HG02981 (cell line): ENCODE results near the gene SLC44A5.
"Not testable (repeated sequence)": the region's sequence is repeated elsewhere in the genome, so short reads cannot be mapped to it uniquely, and the experiment has no call there.

ENCODE experiments used
- ATAC-seq: cut with Tn5 transposase; IDR thresholded peaks from one replicate; pipeline ENCODE4 v1.9.1; 2021; ENCODE audit warnings: mild to moderate bottlenecking, moderate library complexity; ENCODE audit not compliant: unreplicated experiment

SLC44A5 gene

GRCh38 chr1:75611014-75611413, at the start of gene SLC44A5:
SLC44A5 (minus strand) TSS chr1:75611114; CDS start chr1:75541447, 69,667 bp downstream.
- no peak for ATAC-seq

- no peak for ATAC-seq
These were observed 45.0 kb upstream of the SLC44A5 start for GRCh38 chr1:75655931-75656330.

DNA sequence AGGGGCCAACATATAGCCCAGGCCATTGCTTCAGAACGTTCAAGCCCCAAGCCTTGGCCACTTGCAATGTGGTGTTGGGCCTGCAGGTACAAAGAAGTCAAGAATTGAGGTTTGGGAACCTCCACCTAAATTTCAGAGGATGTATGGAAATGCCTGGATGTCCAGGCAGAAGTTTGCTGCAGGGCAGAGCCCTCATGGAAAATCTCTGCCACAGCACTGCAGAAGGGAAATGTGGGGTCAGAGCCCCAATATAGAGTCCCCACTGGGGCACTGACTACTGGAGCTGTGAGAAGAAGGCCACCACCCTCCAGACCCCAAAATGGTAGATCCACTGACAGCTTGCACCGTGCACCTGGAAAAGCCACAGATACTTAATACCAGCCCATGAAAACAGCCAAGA, 36.3 kb upstream of the SLC44A5 start:
- not testable (repeated sequence) for ATAC-seq

GRCh38 chr1:75645153-75645552, 34.2 kb upstream of the SLC44A5 start:
- ATAC-seq = not testable (repeated sequence)

DNA sequence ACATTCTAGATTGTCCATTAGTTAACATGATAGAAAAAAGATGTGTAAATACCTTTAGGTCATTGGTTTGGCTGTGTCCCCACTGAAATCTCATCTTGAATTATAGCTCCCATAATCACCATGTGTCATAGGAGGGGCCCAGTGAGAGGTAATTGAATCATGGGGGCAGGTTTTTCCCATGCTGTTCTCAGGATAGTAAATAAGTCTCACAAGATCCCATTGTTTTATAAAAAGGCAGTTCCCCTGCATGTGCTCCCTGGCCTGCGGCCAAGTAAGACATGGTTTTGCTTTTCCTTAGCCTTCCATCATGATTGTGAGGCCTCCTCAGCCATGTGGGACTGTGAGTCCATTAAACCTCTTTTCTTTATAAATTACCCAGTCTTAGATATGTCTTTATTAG, 32.5 kb upstream of the SLC44A5 start:
- no peak for ATAC-seq

GRCh38 chr1:75641325-75641724, 30.4 kb upstream of the SLC44A5 start:
- ATAC-seq = no peak

DNA sequence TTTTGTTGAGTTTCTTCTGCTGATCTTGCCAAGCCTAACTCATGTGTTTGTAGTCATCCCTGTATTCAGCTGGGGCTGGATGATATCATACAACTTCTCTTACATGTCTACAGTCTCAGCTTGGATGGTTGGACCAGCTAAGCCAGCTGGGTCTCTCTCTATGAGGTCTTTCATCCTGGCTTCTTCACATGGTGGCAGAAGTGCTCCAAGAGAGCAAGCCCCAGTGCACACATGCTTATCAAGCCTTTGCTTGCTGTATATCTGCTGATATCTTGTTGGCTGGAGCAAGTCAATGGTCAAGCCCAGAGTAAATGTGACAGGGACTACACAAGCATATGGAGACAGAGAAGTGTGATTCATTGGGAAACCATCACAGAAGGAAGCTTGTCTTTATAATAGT, 29.2 kb upstream of the SLC44A5 start:
- no peak for ATAC-seq

- ATAC-seq = peak; percentile 78
These were observed 21.5 kb upstream of the SLC44A5 start for GRCh38 chr1:75632350-75632949.

GRCh38 chr1:75630998-75631397, 20.1 kb upstream of the SLC44A5 start:
- ATAC-seq = no peak

GRCh38 chr1:75630004-75630594, 19.2 kb upstream of the SLC44A5 start:
- no peak for ATAC-seq

DNA sequence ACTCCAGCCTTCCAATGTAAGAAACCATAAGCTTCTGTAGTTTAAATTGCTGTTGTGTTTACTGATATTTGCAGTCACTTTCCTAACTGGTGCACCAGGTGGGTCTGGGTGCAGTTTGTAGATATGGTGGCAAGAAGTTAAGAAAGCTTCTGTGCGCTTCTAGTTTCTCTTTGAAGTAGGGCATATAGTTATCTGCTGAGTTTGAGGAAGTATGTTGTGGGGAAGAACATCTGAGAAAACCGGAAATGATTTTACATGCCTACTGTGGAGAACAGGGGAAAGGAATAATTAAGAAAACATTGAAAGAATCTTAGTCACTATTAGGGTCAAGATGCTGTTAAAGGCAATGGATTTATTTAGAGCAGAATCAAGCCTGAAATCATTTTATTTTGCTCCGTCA, 14.9 kb upstream of the SLC44A5 start:
- ATAC-seq = no peak

- no peak for ATAC-seq
These were observed 7.5 kb upstream of the SLC44A5 start for GRCh38 chr1:75618382-75618781.

- no peak for ATAC-seq
These were observed 5.8 kb upstream of the SLC44A5 start for GRCh38 chr1:75616436-75617433.

DNA sequence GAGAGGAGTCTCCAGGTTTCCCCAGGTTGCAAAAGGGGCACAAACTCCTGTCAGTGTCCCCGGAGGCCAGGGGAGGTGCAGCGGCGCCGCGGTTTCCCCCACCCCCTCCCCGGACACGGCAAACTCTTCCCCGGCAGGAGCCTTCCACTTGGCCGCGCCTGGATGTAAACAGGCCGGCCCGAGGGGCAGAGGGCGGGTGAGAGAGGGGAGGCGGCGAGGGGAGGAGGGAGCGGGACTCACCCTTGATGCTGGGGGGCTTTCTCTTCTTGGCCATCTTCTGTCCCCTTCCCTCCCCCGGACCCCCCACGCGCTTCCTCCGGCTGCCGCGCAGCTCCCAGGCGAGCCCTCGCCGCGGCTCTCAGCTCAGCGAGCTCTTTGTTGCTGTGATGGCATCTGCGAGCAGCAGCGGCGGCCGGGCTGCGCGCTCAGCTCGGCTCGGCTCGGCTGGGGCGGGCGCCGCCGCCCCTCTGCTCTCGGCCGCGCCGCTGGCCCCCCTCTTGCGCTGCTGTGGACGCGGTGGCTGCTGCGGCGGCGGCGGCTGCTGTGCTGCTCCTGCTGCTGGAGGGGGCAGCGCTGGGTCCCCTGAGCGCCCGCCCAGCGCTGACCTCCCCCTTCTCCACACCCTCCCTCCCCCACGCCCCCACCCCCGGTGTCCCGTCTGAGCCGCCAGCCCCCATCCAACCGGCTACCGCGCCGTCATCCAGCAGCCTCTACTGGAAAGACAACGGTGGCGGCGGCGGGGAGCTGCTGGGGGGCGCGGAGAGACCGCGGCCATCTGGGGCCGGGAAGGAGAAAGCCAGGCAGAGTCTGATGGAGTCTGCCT, 4.9 kb upstream of the SLC44A5 start:
- ATAC-seq = peak; percentile 42

DNA sequence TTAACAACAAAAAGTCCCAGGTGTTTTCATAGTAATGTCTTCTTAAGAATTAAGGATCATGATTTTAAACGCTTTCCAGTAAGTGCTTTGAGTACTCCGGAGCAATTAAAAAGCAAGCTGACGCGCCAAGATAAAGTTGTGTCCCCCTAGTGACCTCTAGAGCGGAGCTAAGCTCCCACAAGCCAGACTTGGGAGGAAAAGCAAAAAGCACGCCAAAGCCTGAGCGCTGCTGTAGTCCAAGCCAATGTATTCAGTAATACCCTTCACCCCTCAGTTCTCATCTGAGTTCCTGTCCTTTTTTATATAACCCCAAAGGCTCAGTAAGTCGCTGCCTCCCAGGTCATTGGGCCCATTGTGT, 3.5 kb upstream of the SLC44A5 start:
- ATAC-seq = peak; percentile 5

- no peak for ATAC-seq
These were observed 3.0 kb upstream of the SLC44A5 start for GRCh38 chr1:75613916-75614315.

- ATAC-seq = no peak
These were observed 2.1 kb upstream of the SLC44A5 start for GRCh38 chr1:75612976-75613375.

DNA sequence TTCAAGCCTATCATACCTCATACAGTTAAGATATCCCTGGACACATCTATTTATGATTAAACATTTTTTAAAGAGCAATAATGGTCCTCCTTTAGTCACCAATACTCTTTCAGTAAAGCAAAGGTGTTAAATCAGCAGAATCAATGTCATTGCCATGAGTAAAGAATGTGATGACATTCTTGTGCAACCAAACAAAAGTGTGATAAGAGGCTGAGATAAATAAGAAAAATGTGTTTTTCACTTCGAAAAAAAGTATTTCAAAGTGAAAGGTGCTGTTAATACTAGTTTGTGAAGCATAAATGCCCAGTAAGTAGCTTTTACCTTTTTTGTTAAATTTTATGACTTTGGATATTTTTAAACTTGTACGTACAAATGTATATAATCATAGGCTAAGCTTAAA, 8.4 kb downstream of the SLC44A5 start:
- no peak for ATAC-seq

DNA sequence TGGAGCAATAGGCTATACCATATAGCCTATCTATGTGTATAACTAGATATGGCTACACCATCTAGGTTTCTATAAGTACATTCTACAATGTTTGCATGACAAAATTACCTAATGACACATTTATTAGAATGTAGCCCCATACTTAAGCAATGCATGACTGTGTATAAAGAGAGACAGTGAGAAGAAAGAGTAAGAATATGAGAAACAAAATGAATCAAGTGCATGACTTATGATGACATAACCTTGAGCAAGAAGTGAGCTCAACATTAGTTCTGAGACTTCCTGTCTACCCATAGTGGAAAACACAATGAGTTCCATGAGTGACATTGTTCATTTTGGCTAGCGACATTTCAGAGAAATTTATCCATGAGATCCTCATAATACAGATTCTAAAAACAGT, 10.1 kb downstream of the SLC44A5 start:
- ATAC-seq = no peak

- ATAC-seq = no peak
These were observed 16.6 kb downstream of the SLC44A5 start for GRCh38 chr1:75594327-75594726.

GRCh38 chr1:75593457-75593856, 17.5 kb downstream of the SLC44A5 start:
- not testable (repeated sequence) for ATAC-seq
